Stomach (tissue), 9 donors: ENCODE results near the gene TRMT1. TPM values are rescaled to one million over a fixed set of nuclear protein-coding genes. Genes with fewer than 3 reads are reported as not detected.
A peak's percentile ranks its signal among the peaks of the same experiment; 100 is the strongest.

Experiments used
- DNase-seq, 2 donors: peaks; one replicate each; pipeline versions ENCODE4 v3.0.0 to v3.0.0-alpha.2; 2013 to 2019
- H3K27ac ChIP-seq, 5 donors: fragments of 200-600 bp in 4 of 5; sonication (generic) in 4 of 5; one replicate each; pipeline ENCODE4 v1.5.1; 2013 to 2019; ENCODE audit warnings: mild to moderate bottlenecking in 1 of 5, moderate library complexity in 1 of 5
- H3K27me3 ChIP-seq, 3 donors: fragments of 200-600 bp; sonication (generic); one replicate each; pipeline ENCODE4 v1.5.1; 2017 to 2019; ENCODE audit warnings: mixed run types in 1 of 3
- H3K36me3 ChIP-seq, 4 donors: fragments of 200-600 bp; sonication (generic); 1 replicate in 3 of 4; 2 replicates in 1 of 4; pipeline ENCODE4 v1.5.1; 2016 to 2019
- H3K4me1 ChIP-seq, 4 donors: fragments of 200-600 bp; sonication (generic); one replicate each; pipeline ENCODE4 v1.5.1; 2016 to 2019
- H3K4me3 ChIP-seq, 4 donors: fragments of 200-600 bp; sonication (generic) in 3 of 4; one replicate each; pipeline ENCODE4 v1.5.1; 2016 to 2019; ENCODE audit warnings: mild to moderate bottlenecking in 1 of 4
- H3K9me3 ChIP-seq, 4 donors: fragments of 200-600 bp; sonication (generic); one replicate each; pipeline ENCODE4 v1.5.1; 2016 to 2019
- CTCF ChIP-seq, 7 experiments: fragments of 450-650 bp in 4 of 7; fragments of 200-600 bp in 3 of 7; sonication (generic) in 3 of 7; IDR thresholded peaks; one replicate each; pipeline ENCODE4 v1.5.1; 2016 to 2019; ENCODE audit warnings: antibody characterized with exemption in 7 of 7, control low read depth in 2 of 7, mild to moderate bottlenecking in 1 of 7
- EP300 ChIP-seq: sonication (generic); formaldehyde crosslinking; IDR thresholded peaks from one replicate; pipeline ENCODE4 v1.6.1; 2017; ENCODE audit warnings: antibody characterized with exemption
- POLR2A ChIP-seq, 4 donors: fragments of 450-650 bp; IDR thresholded peaks; one replicate each; pipeline ENCODE4 v1.6.1; 2016; ENCODE audit warnings: antibody characterized with exemption in 4 of 4, control low read depth in 2 of 4, mild to moderate bottlenecking in 1 of 4, moderate library complexity in 1 of 4
- POLR2AphosphoS5 ChIP-seq, 3 donors: sonication (generic); formaldehyde crosslinking; IDR thresholded peaks; one replicate each; pipeline ENCODE4 v1.6.1; 2016; ENCODE audit warnings: antibody characterized with exemption in 3 of 3
- WGBS, 5 donors: extraction: QIAGEN DNeasy Blood & Tissue Kit in 3 of 5; methylation state at CpG; one replicate each; pipeline versions ENCODE4 v1.1.5 to v1.1.7; 2013 to 2018; 5-methylcytosine and 5-hydroxymethylcytosine counted together
- intact Hi-C: fragments of 100-400 bp; cut with DNase I; formaldehyde crosslinking; loops from one replicate; pipeline ENCODE4 v1.15.1; 2023; ENCODE audit warnings: low total_unique reads
- polyA plus RNA-seq, 3 donors: library from polyadenylated mRNA; stranded (reverse); fragments of 200-250 nt; gene quantifications; one replicate each; pipeline ENCODE4 v1.2.3, GENCODE V29; 2013
- total RNA-seq, 5 donors: library from RNA; depleted of rRNA; stranded (reverse); fragments of >200 nt; gene quantifications; one replicate each; pipeline versions ENCODE4 v1.1.0 to v1.2.3, GENCODE V29; 2014 to 2016
- donor health status: healthy with polysubstance abuse.
- donor health status: Bipolar disorder and iron deficiency.
- donor health status: healthy.

TRMT1 gene
- total and polyA plus RNA-seq, 8 donors = 29.6 to 373 (median 58.6) TPM

GRCh38 chr19:13066226-13066625 is 50.3 kb downstream of the TRMT1 start:
- Histone ChIP-seq H3K36me3 (no peaks in the 10 kb centered on the region), H3K4me3 (no peak overlapping the region), H3K27me3 (no peaks in the 10 kb centered on the region), H3K27ac (peak overlapping the region in 4 of 5 donors; percentile 15 to 95 (median 32)), H3K4me1 (peaks cover 66 to 100% (median 82%) of the 10 kb centered on the region in 4 donors), H3K9me3 (no peaks in the 10 kb centered on the region)
- intact Hi-C loops = no loop called here
- 68 to 86% (median 73%) methylated on average over 5 of the region's 5 CpGs for WGBS, 5 donors
- DNase-seq = no peak
- no peak for TF ChIP-seq EP300
- no peak for TF ChIP-seq POLR2AphosphoS5 (IDR thresholded peaks at IDR 0.05)
- TF ChIP-seq POLR2A (IDR thresholded peaks at IDR 0.05) = no peak
- TF ChIP-seq CTCF (IDR thresholded peaks at IDR 0.05) = no peak

- Histone ChIP-seq H3K27ac (peak overlapping the region in 4 of 5 donors; percentile 11 to 95 (median 45)), H3K27me3 (no peaks in the 10 kb centered on the region), H3K9me3 (no peaks in the 10 kb centered on the region), H3K4me1 (peaks cover 68 to 100% (median 85%) of the 10 kb centered on the region in 4 donors), H3K36me3 (no peaks in the 10 kb centered on the region), H3K4me3 (no peak overlapping the region)
- intact Hi-C loops = loop anchor here (5.0 kb wide), 1 partner anchor 82 kb away; no protein-coding TSS in a partner anchor
- no peak for DNase-seq
- TF ChIP-seq CTCF (IDR thresholded peaks at IDR 0.05) (no peak), EP300 (no peak), POLR2A (IDR thresholded peaks at IDR 0.05) (no peak), POLR2AphosphoS5 (IDR thresholded peaks at IDR 0.05) (no peak)
- 41 to 56% (median 48%) methylated on average over 6 of the region's 6 CpGs for WGBS, 5 donors
Measured at GRCh38 chr19:13064092-13064489, 52.4 kb downstream of the TRMT1 start.

GRCh38 chr19:13063461-13064091 is 53.0 kb downstream of the TRMT1 start:
- H3K27ac ChIP-seq = peak overlapping the region in 4 of 5 donors; percentile 11 to 95 (median 45)
- TF ChIP-seq CTCF (IDR thresholded peaks at IDR 0.05) (no peak), POLR2A (IDR thresholded peaks at IDR 0.05) (no peak), EP300 (no peak)
- H3K4me3 ChIP-seq = no peak overlapping the region
- no peak for DNase-seq
- H3K36me3 ChIP-seq = no peaks in the 10 kb centered on the region
- no peaks in the 10 kb centered on the region for H3K27me3 ChIP-seq
- 67 to 81% (median 74%) methylated on average over 5 of the region's 5 CpGs for WGBS, 5 donors
- no peaks in the 10 kb centered on the region for H3K9me3 ChIP-seq
- peaks cover 68 to 100% (median 85%) of the 10 kb centered on the region in 4 donors for H3K4me1 ChIP-seq
- intact Hi-C loops = loop anchor here (5.0 kb wide), 1 partner anchor 81 kb away; no protein-coding TSS in a partner anchor

GRCh38 chr19:13062317-13062716 is 54.2 kb downstream of the TRMT1 start:
- H3K4me3 ChIP-seq = no peak overlapping the region
- DNase-seq = no peak
- peak overlapping the region in 2 of 5 donors; percentile 49 to 95 for H3K27ac ChIP-seq
- TF ChIP-seq CTCF (IDR thresholded peaks at IDR 0.05) (no peak), POLR2A (IDR thresholded peaks at IDR 0.05) (no peak), POLR2AphosphoS5 (IDR thresholded peaks at IDR 0.05) (no peak), EP300 (no peak)
- peaks cover 68 to 100% (median 85%) of the 10 kb centered on the region in 4 donors for H3K4me1 ChIP-seq
- H3K27me3 ChIP-seq = no peaks in the 10 kb centered on the region
- intact Hi-C loops = loop anchor here (5.0 kb wide), 1 partner anchor 80 kb away; no protein-coding TSS in a partner anchor
- no peaks in the 10 kb centered on the region for H3K9me3 ChIP-seq
- H3K36me3 ChIP-seq = no peaks in the 10 kb centered on the region
